WERI-Rb-1 (cell line): ENCODE data around the gene PCLO.

Experiments used
- DNase-seq: peaks from one replicate; pipeline ENCODE4 v3.0.0-alpha.2; 2020
- H3K27ac ChIP-seq: fragments of 250-450 bp; sonication (Bioruptor Pico); 2 replicates; pipeline ENCODE4 v1.5.1; 2020; ENCODE audit warnings: mild to moderate bottlenecking, moderate library complexity
- H3K27me3 ChIP-seq: fragments of 250-450 bp; sonication (Bioruptor Pico); 2 replicates; pipeline ENCODE4 v1.5.1; 2021; ENCODE audit warnings: mild to moderate bottlenecking, low read depth, moderate library complexity; ENCODE audit not compliant: insufficient read depth, severe bottlenecking
- H3K36me3 ChIP-seq: fragments of 250-450 bp; sonication (Bioruptor Pico); 2 replicates; pipeline ENCODE4 v1.5.1; 2020; ENCODE audit warnings: mild to moderate bottlenecking, moderate library complexity
- H3K4me3 ChIP-seq: 2 replicates; pipeline ENCODE4 v1.5.1; 2011; ENCODE audit warnings: low read depth, mild to moderate bottlenecking, control low read depth, low read length
- H3K9me3 ChIP-seq: fragments of 250-450 bp; sonication (Bioruptor Pico); 2 replicates; pipeline ENCODE4 v1.5.1; 2021; ENCODE audit warnings: mild to moderate bottlenecking, moderate library complexity; ENCODE audit not compliant: severe bottlenecking
- TF ChIP-seq, protein P1 (sequence below): IDR thresholded peaks from 2 replicates; pipeline ENCODE4 v1.5.1; 2011; ENCODE audit warnings: low read depth, mild to moderate bottlenecking, control low read depth, inconsistent platforms, low read length

PCLO gene

GRCh38 chr7:83130623-83131545 lies 31.8 kb downstream of the PCLO start:
- no peaks in the 10 kb centered on the region; the same call in 1 of the 2 replicates for H3K36me3 ChIP-seq
- no peaks in the 10 kb centered on the region for H3K9me3 ChIP-seq
- no peaks in the 10 kb centered on the region for H3K27me3 ChIP-seq
- H3K27ac ChIP-seq: no peak overlapping the region
- no peak overlapping the region for H3K4me3 ChIP-seq
- TF ChIP-seq, protein P1, sequence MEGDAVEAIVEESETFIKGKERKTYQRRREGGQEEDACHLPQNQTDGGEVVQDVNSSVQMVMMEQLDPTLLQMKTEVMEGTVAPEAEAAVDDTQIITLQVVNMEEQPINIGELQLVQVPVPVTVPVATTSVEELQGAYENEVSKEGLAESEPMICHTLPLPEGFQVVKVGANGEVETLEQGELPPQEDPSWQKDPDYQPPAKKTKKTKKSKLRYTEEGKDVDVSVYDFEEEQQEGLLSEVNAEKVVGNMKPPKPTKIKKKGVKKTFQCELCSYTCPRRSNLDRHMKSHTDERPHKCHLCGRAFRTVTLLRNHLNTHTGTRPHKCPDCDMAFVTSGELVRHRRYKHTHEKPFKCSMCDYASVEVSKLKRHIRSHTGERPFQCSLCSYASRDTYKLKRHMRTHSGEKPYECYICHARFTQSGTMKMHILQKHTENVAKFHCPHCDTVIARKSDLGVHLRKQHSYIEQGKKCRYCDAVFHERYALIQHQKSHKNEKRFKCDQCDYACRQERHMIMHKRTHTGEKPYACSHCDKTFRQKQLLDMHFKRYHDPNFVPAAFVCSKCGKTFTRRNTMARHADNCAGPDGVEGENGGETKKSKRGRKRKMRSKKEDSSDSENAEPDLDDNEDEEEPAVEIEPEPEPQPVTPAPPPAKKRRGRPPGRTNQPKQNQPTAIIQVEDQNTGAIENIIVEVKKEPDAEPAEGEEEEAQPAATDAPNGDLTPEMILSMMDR: no peak
- DNase-seq: no peak

DNA sequence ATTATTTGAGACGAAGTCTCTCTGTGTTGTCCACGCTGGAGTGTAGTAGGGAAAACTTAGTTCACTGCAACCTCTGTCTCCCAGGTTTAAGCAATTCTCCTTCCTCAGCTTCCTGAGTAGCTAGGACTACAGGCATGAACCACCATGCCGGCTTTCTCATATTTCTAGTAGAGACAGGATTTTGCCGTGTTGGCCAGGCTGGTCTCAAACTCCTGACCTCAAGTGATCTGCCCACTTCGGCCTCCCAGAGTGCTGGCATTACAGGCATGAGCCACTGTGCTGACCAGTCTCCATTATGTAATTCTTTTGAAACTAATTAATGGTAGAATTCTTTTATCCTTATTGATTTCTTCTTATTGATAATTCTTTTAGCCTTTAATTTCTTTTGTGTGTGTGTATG lies 32.5 kb downstream of the PCLO start:
- Histone ChIP-seq H3K9me3 (no peaks in the 10 kb centered on the region), H3K36me3 (no peaks in the 10 kb centered on the region; the same call in 1 of the 2 replicates), H3K4me3 (no peak overlapping the region), H3K27ac (no peak overlapping the region), H3K27me3 (no peaks in the 10 kb centered on the region)
- TF ChIP-seq, protein P1: no peak
- DNase-seq: no peak

- H3K36me3 ChIP-seq: no peaks in the 10 kb centered on the region
- no peak for DNase-seq
- TF ChIP-seq, protein P1: no peak
- H3K4me3 ChIP-seq: no peak overlapping the region
- H3K9me3 ChIP-seq: no peaks in the 10 kb centered on the region
- no peaks in the 10 kb centered on the region for H3K27me3 ChIP-seq
- H3K27ac ChIP-seq: no peak overlapping the region
Measured at GRCh38 chr7:83119494-83119893, 43.2 kb downstream of the PCLO start.

- TF ChIP-seq, protein P1: no peak
- no peaks in the 10 kb centered on the region for H3K36me3 ChIP-seq
- no peak overlapping the region for H3K27ac ChIP-seq
- H3K4me3 ChIP-seq: no peak overlapping the region
- no peak for DNase-seq
- no peaks in the 10 kb centered on the region for H3K9me3 ChIP-seq
- H3K27me3 ChIP-seq: no peaks in the 10 kb centered on the region
Measured at GRCh38 chr7:83119026-83119382, 43.7 kb downstream of the PCLO start.

GRCh38 chr7:83118347-83119025 lies 44.2 kb downstream of the PCLO start:
- TF ChIP-seq, protein P1: no peak
- Histone ChIP-seq H3K9me3 (no peaks in the 10 kb centered on the region), H3K27ac (no peak overlapping the region), H3K27me3 (no peaks in the 10 kb centered on the region), H3K4me3 (no peak overlapping the region), H3K36me3 (no peaks in the 10 kb centered on the region)
- no peak for DNase-seq
